Right renal cortex interstitium (tissue), 3 donors: ENCODE measurements around the gene CAPZB. TPM values are rescaled to one million over a fixed set of nuclear protein-coding genes. Genes with fewer than 3 reads are reported as not detected.

Experiments
- DNase-seq, 3 donors: peaks; one replicate each; pipeline ENCODE4 v3.0.0-alpha.2; 2013; ENCODE audit warnings: low read depth in 3 of 3, low spot score in 2 of 3
- polyA plus RNA-seq, 3 donors: library from polyadenylated mRNA; unstranded; fragments of 120-200 nt; gene quantifications; one replicate each; pipeline ENCODE4 v1.2.1, GENCODE V29; 2013; ENCODE audit not compliant: insufficient read length in 3 of 3

Gene CAPZB
- polyA plus RNA-seq, 3 donors = 233 to 248 (median 244) TPM

DNA sequence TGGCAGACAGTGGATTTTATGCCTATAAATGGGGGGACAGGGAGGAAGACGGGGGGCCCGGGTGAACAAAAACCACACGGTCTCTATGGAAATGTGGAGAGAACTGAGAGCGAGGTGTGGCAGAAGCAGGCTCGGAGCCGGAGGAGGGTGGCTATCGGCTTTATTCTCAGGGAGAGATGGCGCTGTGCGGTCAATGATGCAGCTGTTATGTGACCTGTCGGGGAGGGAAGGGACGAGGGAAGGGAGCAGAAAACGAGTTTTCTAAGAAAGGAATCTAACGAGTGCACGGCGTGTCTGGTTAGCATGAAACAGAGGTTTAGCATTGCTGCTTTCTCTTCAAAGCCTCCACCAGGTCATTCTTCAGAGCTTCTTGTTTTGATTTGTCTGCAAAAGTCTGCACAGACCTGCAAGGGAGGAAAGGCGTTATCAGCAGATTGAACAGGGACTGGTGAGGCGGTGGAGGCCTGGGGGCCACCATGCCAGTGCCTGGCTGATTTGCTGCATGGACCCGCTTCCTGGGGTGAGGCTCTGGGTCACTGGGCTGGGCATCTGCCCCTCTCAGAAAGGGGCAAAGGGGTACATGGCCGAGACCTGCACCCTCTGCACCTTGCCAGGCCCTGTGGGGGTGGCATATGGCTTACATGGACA, 146.0 kb downstream of the CAPZB start:
- DNase-seq = no peak

DNA sequence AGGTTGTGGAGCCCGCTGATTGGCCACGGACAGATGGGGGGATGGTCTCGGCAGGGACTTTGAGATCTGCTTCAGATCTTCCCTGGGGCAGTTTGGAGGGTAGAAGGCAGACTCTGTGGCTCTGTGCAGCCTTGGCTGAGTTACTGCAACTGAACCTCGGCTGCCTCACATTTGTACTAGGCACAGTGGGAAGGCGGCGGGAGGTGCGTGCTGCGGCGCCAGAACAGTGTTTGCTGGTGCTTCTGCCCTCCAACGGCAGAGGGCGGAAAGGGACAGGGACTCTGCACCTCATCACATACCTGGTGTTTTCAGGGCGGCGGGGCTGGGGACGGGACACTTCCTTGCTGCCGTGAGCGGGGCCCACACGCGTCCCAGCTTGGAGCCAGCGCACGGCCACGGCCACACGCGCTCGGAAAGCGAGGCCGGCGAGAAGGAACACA, 147.0 kb downstream of the CAPZB start:
- no peak for DNase-seq

DNA sequence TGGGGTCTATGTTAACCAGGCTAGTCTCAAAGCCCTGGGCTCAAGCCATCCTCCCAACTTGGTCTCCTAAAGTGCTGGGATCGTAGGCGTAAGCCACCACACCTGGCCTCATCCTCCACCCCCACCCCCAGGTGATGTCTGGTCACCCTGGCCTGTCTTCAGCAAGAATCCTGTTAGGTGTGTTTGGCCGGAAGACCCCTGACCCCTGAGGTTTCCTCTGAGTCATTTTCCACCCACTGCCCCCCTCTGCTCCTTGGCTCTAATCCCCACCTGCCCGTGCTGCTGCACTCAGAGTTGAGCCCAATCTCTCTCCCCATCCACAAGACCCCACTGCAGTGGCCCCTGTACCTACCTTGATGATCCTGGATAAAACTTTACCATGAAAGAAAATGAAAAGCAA, 148.1 kb downstream of the CAPZB start:
- DNase-seq = no peak

DNA sequence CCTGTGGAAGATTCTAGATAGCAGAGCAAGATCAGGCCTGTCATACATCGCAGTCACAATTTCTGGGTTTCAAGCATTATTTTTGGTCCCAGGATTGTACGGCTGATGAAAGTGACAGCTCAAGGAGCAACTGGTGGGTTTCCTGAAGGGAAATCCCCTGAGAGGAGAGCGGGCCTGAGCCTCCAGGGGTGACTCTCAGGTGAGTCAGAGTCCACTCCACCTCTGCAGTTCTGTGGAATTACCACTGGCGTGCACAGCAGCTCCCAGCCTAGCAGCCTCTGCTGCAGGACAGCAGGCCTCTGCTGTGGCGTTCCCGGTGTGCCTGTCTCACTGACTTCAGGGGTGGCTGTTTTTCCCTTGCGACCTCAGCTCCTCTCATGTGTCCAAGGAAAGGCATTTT, 148.8 kb downstream of the CAPZB start:
- no peak for DNase-seq

DNA sequence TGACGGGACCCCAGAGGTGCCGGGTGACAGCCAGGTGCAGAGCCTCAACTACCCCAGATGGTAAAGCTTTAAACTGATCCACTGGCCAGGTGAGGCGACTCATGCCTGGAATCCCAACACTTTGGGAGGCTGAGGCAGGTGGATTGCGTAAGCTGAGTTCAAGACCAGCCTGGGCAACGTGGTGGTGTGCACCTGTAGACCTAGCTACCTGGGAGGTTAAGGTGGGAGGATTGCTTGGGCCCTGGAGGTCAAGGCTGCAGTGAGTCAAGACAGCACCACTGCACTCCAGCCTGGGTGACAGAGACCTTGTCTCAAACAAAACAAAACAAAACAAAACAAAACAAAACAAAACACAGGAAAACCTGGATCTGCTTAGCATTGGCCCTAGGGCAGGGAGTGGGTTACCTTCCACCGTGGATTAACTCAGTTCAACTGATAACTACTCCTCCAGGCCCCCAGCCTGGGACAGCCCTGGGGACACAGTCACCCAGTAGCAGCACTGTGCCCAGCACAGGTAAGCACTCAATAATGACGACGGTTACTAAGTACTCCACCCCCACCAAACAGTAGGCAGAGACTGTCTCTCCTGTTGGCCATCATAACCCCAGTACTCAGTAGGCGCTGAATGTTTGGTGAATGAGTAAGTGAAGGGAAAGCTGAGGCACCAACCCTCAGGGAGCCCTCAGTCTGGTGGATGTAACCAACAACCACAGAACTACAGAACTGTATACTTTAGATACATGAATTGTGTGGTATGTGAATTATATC, 151.6 kb downstream of the CAPZB start:
- no peak for DNase-seq

DNA sequence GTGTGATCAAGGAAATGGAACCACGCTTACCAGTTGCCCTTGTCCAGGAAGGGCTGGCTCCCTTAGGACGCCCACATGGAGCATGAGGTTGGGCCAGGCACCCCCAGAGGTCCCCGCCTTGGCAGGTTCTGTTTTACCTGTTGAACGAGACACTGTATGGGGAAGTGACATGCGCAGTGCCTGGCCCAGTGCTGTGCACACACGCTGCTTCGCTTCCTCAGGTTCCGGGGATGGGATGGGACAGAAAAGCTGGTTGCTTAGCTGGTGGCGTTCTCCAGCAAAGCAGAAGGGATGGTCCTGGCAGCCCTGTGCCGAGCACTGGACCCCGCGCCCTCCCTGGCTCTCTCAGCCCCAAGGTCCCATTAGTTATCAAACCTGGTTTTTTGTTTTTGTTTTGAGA, 152.5 kb downstream of the CAPZB start:
- DNase-seq = no peak

DNA sequence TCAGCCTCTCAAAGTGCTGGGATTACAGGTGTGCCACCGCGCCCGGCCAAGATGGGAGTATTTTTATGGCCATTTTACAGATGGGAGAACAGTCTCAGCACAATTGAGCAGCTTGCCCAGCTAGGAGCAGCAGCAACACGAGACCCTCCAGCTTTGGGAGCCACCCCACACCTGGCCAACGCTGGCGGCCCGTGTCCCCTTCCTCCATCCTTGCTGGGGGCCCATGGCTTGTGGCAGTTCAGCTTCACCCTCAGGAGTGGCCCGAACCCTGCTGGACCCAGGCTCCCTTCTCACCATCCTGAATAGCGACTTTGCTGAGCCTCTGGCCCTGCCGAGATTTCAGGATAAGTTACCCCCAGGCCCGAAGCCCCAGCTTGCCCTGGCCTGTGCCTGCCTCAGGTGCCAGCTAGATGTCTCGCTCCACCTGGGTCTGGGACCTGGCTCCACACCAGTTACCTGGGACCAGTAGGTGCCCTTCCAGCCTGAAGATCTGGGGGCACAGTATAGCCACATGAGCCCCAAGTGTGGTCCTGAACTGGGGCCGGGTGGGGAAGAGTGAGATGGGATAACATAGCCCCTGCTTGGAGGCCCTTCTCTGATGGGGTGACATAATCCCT, 154.0 kb downstream of the CAPZB start:
- no peak for DNase-seq

DNA sequence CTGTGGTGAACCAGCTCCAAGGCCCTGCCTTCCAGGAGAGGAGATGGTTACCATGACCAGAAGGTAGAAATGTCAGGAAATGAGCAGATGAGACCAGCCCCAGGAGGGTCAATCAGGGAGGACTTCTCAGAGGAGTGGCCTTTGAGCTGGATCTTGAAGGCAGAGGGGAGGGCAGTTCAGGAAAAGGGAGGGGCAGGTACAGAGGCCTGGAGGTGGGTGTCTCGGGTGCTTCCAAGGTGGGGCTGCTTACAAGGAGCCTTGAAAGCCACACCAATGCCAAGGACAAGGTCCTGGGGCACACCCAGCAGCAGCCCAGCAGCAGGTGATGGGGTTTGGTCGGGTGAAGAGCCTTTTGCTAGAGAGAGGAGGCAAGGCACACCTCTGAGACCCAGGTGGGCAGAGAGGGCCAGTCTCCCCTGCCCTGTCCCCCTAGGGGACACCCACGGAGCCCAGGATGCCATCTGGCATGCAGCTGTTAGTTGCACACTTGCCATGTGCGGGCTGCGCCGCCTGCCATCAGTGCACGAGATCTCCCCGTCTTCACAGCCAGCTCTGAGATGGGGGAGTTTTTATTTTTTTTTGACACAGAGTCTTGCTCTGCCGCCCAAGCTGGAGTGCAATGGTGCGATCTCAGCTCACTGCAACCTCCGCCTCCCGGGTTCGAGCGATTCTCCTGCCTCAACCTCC, 154.7 kb downstream of the CAPZB start:
- no peak for DNase-seq

DNA sequence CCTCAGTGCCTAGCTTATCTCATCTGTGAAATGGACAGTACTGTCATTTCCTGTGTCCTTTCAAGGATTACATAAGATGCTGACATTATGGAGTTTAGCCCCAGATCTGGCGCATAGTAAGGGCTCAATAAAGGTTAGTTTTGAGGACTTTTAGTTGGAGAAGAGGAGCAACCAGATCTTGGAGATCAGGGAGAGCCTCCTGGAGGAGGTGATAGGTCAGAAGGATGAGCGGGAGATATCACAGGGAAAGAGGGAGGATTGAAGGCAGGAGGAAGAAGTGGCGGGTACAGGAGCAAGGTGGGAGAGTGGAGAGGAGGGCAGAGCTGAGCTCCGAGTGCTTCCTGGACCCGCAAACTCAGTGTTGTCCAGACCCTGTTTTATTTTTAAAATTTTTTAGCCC, 155.7 kb downstream of the CAPZB start:
- DNase-seq = no peak

DNA sequence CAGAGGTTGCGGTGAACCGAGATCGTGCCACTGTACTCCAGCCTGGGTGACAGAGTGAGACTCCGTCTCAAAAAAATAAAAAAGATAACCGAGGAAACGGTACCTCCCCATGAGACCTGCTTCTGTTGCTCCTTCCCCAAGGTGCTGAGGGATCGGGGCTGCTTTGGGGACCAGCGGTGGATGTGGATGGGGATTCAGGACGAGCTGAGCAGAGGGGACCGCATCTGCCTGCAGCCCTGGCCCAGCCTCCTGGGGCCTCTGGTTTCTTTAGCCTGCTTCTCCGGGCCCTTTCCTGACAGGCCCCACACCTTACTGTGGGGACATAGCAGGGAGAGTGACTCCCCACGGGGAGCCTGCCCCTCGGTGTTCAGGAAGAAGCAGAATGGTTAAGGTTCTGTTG, 156.2 kb downstream of the CAPZB start:
- DNase-seq = no peak

DNA sequence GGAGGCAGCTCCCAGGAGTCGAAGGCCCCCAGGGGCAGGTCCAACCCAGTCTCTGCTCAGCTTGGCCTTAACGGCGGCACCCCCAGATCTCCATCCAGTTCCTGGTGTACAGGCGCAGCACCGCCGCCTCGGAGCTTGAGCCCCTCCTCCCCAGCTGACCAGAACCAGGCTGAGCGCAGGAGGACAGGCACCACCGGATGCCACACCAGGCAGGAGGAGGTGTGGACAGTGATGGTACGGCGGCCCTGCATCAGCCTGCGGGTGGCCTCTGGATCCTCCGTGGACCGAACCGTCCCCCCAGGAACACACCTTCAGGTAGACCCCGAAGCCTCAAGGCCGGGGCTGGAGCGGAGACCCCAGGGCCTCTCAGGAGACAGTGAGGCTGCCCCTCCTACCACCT, 156.9 kb downstream of the CAPZB start:
- DNase-seq = no peak

DNA sequence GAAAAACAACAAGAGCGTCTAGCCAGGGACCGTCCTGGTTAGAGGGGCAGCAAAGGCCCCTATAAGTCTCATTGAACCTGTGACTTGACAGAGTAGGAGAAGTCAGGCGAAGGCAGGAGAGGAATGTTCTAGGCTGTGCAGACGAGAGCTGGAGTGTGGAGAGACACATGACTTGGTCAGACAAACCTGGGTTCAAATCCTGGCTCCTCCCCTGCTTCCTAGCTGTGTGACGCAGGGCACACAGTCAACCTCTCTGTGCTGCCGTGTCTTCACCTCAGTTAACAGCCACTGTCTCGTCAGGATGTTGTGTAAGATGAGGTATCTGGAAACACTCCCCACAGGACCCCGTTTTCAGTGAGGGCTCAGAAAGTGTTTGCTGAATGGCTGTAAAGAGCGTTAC, 157.6 kb downstream of the CAPZB start:
- no peak for DNase-seq

DNA sequence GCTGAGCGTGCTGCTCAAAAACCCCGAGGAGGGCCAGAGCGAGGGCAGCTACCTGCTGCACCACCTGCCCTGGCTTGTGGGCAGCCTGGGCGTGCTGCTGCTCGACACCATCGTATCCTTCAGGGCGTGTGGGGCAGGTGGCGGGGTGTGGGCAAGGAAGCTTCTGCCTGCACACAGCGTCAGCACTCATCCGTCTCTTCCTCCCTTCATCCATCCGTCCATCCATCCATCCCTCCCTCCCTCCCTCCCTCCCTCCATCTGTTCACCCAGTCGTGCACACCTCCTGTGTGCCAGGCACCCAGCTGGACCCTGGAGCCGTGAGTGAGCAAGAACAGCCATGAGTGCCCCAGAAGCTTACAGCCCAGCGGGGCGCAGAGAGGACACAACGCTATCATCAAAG, 158.0 kb downstream of the CAPZB start:
- DNase-seq = no peak

DNA sequence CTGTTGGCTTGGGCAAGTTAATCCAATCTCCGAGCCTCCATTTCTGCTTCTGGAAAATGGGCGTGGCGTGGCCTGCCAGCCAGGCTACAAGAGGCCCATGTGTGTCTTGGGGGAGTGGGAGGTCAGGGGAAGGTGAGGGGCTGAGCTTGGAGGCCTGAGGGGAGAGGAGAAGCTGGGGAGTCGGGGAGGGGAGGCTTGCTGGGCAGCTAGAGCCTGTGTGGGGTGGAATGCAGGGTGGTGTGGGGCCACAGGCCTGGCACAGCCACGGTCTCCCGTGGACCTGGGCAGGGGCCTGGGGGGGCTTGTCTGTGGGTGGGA, 158.6 kb downstream of the CAPZB start:
- DNase-seq = no peak

DNA sequence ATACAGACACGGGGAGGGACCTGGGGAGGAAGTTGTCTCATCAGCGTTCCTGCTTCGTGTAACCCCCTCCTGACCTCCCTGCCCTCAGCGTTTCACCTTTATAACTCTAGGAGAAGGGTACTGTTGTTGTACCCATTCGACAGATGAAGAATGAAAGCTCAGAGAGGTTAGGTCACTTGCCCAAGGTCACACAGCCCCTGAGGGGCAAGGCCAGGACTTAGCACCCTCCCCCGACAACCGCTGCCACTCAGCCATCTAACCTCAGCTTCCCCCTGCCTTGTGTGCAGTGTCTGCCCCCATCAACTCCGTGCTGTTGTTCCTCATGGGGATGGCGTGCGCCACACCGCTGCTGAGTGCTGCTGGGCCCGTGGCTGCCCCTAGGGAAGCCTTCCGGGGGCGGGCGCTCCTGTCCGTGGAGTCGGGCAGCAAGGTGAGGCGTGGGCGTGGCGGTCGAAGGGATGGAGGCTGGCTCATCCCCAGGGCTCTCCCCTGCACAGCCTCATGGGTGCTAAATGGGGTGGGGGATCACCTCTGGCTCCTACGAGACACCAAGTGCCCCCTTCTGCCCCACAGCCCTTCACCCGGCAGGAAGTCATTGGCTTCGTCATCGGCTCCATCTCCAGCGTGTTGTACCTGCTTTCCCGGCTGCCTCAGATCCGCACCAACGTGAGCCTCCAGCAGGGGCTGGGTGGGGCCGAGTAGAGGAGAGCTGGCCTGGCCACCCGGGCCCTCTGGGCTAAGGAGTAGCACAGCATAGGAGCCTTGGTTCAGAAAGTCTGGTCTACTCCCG, 159.2 kb downstream of the CAPZB start:
- DNase-seq = no peak

DNA sequence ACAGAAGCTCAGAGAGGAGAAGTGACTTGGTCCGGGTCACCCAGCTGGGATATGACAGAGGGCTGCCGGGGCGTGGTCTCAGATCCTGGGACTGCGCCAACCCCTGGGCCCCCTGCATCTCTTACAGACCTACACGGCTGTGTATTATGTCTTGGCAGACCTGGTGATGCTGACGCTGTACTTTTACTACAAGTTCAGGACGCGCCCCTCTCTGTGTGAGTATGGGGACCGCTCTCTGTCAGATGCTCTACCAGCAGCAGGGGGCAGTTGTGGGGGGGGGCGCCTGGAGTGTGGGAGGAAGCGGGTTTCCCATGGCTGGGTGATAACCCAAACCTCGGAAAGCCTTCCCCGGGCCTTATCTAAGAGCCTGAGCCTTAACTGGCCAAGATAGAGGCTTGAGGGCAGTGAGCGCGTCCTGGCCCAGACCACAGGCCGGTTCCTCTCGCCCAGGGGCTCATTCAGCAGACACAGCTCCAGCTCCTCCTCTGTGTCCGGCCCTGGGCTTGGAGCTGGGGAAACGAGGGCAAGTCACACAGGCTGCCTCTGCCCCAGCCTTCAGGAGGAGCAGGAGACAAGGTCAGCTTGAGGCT, 159.9 kb downstream of the CAPZB start:
- no peak for DNase-seq

DNA sequence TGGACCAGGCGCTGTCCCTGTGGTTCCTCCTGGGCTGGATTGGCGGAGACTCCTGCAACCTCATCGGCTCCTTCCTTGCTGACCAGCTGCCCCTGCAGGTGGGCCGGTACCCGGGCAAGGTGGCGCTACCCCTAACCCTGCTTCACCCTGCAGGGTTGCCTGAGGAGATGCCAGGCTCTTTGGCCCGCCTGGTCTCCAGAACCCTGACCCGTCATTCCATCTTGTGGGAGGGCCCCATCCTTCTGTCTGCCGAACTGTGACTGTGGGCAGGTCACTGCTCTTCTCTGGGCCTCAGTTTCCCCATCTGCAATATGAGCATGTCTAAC, 160.7 kb downstream of the CAPZB start:
- no peak for DNase-seq

DNA sequence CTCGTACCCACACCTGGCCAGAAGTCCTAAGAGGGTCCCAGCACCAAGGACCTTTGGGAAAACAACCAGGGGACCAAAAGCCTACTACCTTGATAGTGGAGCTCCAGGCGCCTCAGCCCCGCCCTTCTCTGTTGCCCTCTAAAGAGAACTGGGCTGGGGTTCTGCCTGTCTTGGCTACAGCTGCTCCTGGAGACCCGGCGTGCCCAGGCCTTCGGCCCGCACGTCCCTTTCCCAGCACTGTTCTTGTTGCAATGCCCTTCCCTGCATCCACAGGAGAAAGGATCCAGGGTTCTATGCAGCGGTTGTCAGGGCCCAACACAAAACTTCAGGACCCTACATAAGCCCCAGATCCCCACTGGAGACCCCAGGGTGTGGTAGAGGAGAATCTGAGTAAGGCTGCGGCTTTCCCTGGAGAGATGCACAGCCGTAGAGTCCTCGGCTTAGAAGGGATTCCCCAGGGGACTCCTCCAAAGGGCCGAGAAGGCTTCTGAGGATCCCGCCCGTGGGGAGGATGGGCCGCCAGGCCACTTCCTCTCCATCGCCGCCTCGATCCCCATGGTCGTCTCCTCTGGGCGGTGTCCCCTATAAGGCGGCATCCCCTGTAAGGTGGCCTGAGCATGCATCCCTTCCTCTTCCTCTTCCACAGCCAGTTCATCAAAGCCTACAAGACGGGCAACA, 161.2 kb downstream of the CAPZB start:
- DNase-seq = no peak

DNA sequence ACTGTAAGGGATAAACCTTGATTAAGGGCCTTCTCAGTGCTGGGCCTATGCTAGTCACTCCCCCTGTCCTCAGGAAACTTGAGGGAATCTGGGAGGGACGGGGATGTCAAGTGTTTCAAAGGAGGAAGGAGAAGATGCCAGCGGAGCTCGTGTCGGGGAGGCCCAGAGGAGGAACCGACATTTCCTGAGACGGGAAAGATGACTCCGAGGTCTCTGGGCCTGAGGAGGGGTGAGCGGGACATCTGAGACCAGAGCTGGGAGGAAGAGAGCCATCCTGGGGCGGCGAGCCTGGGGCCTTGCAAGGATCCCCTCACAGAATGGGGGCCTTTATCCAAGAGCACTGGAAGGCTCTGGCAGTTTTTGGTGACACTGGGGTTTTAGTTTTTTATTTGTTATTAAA, 162.9 kb downstream of the CAPZB start:
- no peak for DNase-seq

DNA sequence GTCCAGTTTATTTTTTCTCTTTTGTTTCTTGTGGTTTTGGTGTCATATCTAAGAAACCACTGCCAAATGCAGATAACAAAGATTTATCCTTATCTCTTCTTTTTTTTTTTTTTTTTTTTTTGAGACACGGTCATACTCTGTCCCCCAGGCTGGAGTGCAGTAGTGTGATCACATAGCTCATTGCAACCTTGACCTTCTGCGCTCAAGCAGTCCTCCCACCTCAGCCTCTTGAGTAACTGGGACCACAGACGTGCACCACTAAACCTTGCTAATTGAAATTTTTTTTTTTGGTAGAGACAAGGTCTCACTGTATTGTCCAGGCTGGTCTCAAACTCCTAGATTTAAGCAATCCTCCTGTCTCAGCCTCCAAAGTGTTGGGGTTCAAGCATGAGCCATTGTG, 164.3 kb downstream of the CAPZB start:
- no peak for DNase-seq
